Stimulated activated naive CD8-positive, alpha-beta T cell treated with anti-CD3 and anti-CD28 coated beads, Interleukin-15, amount 100 ng/mL, for 72 hours (primary cell): Measurements from ENCODE around the gene RASSF6.

Experiments used
- ATAC-seq: fragments of 150-1000 bp; cut with Tn5 transposase; 2 replicates; pipeline ENCODE4 v1.10.0; 2021; ENCODE audit warnings: mild to moderate bottlenecking, moderate library complexity
- DNase-seq, 2 donors: peaks; one replicate each; pipeline ENCODE4 v3.0.0; 2021 to 2022
- H3K27ac Mint-ChIP-seq, 2 donors: one replicate each; pipeline ENCODE4 v1.8.0; 2022; ENCODE audit warnings: mild to moderate bottlenecking in 2 of 2, mixed read lengths in 2 of 2, moderate library complexity in 2 of 2
- H3K27me3 Mint-ChIP-seq: one replicate; pipeline ENCODE4 v1.8.0; 2022; ENCODE audit warnings: mixed read lengths
- H3K4me1 Mint-ChIP-seq: one replicate; pipeline ENCODE4 v1.8.0; 2022; ENCODE audit warnings: mild to moderate bottlenecking, mixed read lengths
- H3K4me3 Mint-ChIP-seq, 2 donors: one replicate each; pipeline ENCODE4 v1.8.0; 2022; ENCODE audit warnings: mild to moderate bottlenecking in 2 of 2, mixed read lengths in 2 of 2, moderate library complexity in 1 of 2
- H3K9me3 Mint-ChIP-seq, 2 donors: one replicate each; pipeline ENCODE4 v1.8.0; 2022; ENCODE audit warnings: mixed read lengths in 2 of 2

RASSF6 gene

DNA sequence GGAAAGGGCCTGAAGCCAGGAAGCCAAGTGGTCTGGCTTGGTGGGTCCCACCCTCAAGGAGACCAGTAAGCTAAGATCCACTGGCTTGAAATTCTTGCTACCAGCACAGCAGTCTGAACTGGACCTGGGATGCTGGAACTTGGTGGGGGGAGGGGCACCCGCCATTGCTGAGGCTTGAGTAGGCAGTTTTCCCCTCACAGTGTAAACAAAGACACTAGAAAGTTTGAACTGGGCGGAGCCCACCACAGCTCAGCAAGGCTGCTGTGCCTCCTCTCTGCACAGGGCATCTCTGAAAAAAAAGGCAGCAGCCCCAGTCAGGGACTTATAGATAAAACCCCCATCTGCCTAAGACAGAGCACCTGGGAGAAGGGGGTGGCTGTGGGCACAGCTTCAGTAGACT is 75.6 kb downstream of the RASSF6 start:
- no peaks in the 10 kb centered on the region for H3K9me3 Mint-ChIP-seq
- H3K27ac Mint-ChIP-seq = no peak overlapping the region
- no peak overlapping the region for H3K4me3 Mint-ChIP-seq
- DNase-seq (no peak), ATAC-seq (no peak)
- no peaks in the 10 kb centered on the region for H3K4me1 Mint-ChIP-seq
- H3K27me3 Mint-ChIP-seq = peaks cover 8% of the 10 kb centered on the region

DNA sequence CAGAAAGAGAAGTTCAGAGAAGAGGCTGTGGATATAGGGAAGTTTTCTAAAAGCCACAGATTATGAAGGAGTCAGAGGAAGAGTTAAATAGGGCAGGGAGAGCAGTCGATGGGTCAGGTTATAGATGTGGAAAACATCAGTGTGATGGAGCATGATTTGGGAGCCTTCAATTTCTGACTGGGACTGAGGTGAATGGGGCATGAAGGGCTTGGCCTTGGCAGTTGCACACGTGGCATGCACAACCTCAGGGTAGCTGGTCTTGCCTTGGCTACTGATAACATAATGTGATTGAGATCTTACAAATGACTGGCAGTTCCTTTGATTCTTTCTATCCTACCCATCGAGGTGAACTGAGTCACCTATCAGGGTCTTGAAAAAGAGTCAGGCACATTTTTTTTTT is 79.0 kb downstream of the RASSF6 start:
- no peaks in the 10 kb centered on the region for H3K9me3 Mint-ChIP-seq
- H3K27ac Mint-ChIP-seq = no peak overlapping the region
- no peaks in the 10 kb centered on the region for H3K27me3 Mint-ChIP-seq
- H3K4me1 Mint-ChIP-seq = no peaks in the 10 kb centered on the region
- no peak overlapping the region for H3K4me3 Mint-ChIP-seq
- ATAC-seq (no peak), DNase-seq (no peak)

DNA sequence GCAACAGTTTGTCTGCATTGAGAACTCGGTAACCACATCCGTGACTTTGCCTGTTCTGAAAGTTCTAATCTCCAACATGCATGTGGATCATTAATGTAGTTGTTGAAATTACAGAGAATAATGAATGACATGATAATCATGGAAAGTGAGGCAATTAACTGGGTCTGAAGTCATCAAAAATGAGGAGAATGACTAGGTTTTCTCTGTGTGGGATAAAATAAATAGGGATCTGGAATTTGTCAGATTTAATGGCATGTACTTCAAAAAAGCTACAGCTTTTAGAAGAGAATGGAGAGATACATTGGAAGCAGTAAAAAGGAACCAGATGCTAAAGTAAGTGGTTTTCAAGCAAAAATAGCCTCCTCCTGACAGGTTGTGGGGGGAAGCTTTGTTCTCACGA is 79.4 kb downstream of the RASSF6 start:
- H3K9me3 Mint-ChIP-seq = no peaks in the 10 kb centered on the region
- no peak overlapping the region for H3K27ac Mint-ChIP-seq
- no peak overlapping the region for H3K4me3 Mint-ChIP-seq
- no peaks in the 10 kb centered on the region for H3K27me3 Mint-ChIP-seq
- H3K4me1 Mint-ChIP-seq = no peaks in the 10 kb centered on the region
- DNase-seq (no peak), ATAC-seq (no peak)

DNA sequence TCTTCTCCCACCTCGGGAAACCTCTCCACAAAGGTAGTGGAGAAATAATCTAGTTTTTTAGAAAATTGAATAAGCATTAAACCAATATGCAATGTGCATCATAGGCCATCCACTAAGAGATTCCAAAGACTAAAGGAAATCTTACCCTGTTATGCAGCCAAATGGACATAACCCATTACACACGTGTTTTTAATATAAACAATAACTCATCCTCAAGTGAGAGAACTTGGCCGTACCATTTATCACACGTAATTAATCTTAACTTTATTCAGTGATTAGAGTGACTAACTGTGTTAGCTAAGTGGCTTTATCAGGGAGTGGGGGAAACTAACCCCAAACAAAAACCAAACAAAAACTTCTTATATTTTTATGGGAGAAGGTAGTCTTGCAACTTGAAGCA is 80.8 kb downstream of the RASSF6 start:
- H3K4me3 Mint-ChIP-seq = no peak overlapping the region
- DNase-seq = no peak
- no peaks in the 10 kb centered on the region for H3K4me1 Mint-ChIP-seq

DNA sequence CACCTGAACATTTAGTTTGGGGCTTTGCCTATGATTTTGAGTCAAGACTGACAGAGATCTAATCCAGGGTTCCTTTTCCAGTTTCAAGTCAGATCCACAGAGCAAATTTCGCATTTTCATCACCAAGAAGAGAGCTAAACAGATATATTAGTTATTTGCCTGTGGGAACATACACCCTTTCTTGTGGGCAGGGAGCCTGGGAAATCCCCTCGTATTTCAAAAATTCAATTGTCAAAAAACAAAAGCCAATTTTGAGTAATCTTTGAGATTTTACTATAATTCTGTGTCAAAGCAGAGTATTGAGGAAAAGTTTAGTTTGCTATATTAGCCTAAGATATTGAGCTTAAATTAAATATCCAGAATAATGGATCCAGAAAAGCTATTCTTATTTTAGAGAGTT is 82.1 kb downstream of the RASSF6 start:
- DNase-seq (no peak), ATAC-seq (no peak)
- Mint-ChIP-seq H3K9me3 (no peaks in the 10 kb centered on the region), H3K4me3 (no peak overlapping the region), H3K4me1 (no peaks in the 10 kb centered on the region), H3K27me3 (no peaks in the 10 kb centered on the region), H3K27ac (no peak overlapping the region)

More for the DNA sequence above, 80.8 kb downstream of the RASSF6 start:
- Mint-ChIP-seq H3K27ac (no peak overlapping the region), H3K27me3 (no peaks in the 10 kb centered on the region), H3K9me3 (no peaks in the 10 kb centered on the region)
- no peak for ATAC-seq

DNA sequence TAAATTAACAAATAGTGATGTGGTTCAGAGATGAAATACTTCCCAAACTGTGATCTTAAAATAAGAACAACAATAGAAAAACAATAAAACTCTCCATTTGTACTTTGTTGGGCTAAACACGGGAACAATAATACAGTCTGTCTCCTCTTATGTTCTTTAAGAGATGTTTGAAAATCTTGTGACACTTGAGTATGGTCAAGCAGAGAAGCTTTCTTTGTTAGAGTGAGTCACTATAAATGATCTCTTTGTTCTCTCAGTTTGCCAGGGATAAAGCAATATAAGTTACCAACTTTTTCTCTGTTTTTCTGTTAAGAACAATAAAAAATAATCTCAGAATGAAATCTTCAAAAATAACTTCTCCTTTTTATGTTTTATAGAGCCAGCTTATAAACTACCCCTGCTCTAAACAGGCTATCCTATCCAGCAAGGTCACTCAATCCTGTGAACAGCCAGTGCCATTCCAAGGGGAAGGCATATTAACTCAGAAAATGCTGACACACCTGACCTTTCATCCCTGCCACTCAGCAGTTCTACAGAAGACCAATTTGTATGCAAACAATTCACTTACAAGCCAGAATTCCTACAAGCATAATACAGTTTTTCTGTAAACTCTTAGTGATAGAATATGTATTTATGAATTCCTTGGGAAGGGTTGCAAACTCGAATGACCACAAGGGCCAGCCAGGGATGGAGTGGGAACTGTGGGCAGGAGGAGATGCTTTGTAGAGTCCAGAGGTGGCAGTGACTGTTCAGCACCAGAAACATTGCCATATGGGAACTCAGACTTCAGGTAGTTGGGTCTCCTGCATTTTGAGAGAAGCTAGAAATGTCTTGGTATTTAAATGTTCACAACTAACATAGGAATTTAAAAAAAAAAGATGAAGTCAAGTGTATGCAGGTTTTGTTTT is 86.5 kb downstream of the RASSF6 start:
- no peak overlapping the region for H3K4me3 Mint-ChIP-seq
- ATAC-seq (no peak), DNase-seq (no peak)
- no peaks in the 10 kb centered on the region for H3K4me1 Mint-ChIP-seq
- H3K27me3 Mint-ChIP-seq = no peaks in the 10 kb centered on the region
- no peaks in the 10 kb centered on the region for H3K9me3 Mint-ChIP-seq
- no peak overlapping the region for H3K27ac Mint-ChIP-seq

DNA sequence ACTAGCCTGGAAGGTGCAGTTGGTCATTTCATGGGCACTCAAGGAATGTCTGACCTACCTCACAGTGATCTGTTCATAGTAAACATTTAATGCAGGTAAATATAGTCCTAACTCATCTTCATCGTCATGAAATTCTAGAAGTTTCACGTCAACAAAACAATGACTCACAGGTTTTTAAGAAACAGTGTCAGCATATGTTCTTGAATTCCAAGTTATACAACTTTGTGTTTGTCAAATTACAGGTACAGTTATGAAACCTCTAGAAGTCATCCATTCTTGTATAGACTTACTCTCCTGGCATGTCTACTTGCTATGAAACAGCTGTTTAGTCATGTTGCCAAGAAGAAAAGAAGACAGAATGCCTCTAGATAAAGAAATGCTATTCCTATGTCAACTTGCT is 92.1 kb downstream of the RASSF6 start:
- Mint-ChIP-seq H3K4me3 (no peak overlapping the region), H3K27me3 (no peaks in the 10 kb centered on the region), H3K9me3 (no peaks in the 10 kb centered on the region), H3K27ac (no peak overlapping the region), H3K4me1 (no peaks in the 10 kb centered on the region)
- DNase-seq = no peak
- ATAC-seq = no peak

DNA sequence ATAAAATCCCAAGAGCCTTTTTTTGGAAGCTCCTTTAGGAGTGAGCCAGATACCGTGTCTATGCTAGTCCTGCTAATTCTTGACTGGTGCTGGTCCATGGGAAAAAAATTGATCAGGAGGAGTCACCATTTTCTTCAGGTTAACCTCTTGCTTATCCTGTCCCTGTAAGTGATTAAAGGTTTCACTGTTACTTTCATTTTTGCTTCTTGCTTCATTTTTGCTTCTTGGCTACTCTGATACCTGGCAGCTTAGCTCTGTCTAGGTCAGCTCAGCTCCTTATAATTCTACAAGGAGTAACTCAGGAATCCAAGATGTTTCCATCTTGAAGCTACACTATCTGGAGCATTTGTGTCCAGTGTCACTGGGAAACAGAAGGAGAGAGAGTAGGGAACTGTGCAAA is 93.0 kb downstream of the RASSF6 start:
- Mint-ChIP-seq H3K4me1 (no peaks in the 10 kb centered on the region), H3K27ac (peak overlapping the region in 1 of 2 donors; percentile 8), H3K4me3 (no peak overlapping the region), H3K27me3 (peaks cover 2% of the 10 kb centered on the region), H3K9me3 (no peaks in the 10 kb centered on the region)
- no peak for ATAC-seq
- no peak for DNase-seq

DNA sequence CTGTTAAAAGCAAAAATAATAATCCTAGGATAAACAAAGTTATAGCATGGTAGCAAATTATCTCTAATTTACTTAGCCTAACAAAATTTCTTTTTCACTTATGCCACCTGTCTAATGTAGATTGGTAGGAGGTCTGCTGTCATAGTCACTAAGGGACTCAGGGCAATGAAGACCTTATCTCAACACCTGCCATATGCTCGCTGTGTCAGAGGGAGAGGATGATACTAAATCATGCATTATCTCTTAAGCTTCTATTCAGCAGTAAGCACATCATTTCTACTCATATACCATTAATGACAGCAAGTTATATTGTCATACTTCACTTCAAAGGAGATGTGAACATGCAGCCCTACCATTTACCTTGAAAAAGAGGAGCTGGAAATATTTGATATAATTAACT is 94.6 kb downstream of the RASSF6 start:
- ATAC-seq (no peak), DNase-seq (no peak)
- no peaks in the 10 kb centered on the region for H3K4me1 Mint-ChIP-seq
- no peak overlapping the region for H3K27ac Mint-ChIP-seq
- no peak overlapping the region for H3K4me3 Mint-ChIP-seq
- no peaks in the 10 kb centered on the region for H3K9me3 Mint-ChIP-seq
- H3K27me3 Mint-ChIP-seq = peaks cover 10% of the 10 kb centered on the region

DNA sequence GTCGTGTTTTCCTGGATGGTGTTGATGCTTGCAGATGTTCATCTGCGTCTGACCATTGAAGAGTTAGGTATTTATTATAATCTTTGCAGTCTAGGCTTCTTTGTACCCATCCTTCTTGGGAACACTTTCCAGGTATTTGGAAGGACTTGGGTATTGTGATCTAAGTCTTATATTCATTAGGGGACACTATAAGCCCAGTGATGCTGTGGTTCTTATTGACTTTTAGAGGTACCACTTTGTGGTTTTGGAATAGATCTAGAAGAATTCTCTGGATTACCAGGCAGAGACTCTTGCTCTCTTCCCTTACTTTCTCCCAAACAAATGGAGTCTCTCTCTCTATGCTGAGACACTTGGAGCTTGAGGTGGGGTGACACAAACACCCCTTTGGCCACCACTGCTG is 97.1 kb downstream of the RASSF6 start:
- ATAC-seq (no peak), DNase-seq (no peak)
- Mint-ChIP-seq H3K4me3 (no peak overlapping the region), H3K27me3 (peaks cover 10% of the 10 kb centered on the region), H3K4me1 (no peaks in the 10 kb centered on the region), H3K9me3 (no peaks in the 10 kb centered on the region), H3K27ac (no peak overlapping the region)
